ENCODE measurements around the gene GPN1.
"Not testable (repeated sequence)": the region's sequence is repeated elsewhere in the genome, so short reads cannot be mapped to it uniquely, and the experiment has no call there.

The GPN1 gene

DNA sequence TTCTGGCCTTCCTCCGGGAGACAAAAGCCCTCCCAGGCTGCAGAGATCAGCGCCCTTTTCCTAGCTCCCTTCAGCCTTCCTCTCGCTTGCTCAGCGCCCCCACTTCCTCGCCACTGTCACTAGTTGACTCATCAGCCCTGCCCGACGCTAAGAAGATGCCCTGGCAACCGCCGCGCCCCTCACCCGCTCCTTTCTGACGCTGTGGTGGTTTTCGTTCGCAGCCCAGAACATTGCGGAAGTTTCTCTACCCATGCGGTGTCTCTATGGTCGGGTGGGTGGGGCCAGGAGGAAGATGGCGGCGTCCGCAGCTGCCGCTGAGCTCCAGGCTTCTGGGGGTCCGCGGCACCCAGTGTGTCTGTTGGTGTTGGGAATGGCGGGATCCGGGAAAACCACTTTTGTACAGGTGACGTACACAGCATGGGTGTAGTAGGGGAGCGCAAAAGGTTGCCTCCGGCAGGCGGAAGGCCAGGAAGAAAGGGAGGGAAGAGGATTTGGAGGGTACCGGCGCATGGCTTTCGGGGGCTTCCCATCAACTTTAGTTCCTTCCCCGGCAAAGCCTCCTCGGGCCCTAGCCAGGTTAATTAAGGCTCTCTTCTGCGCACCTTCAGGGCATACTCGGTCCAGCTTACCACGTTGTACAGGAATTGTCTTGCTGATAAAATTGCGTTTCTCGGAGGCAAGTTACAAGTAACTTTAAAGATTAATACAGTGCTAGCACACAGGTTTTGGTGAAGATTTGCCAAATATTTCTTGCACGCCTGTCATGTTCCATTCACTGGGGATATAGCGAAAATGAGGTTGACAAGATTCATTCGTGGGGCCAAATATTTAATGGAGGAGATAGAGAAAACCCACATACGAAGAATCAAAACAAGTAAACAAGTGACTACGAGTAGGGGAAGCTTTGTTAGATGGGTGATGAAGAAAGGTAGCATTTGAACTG is at the start of gene GPN1, which contains the start of gene CCDC121:
TSS of gene GPN1 (plus strand) at position 284 of the 943 bp plus-strand sequence. CDS start at position 293, 9 bp downstream.
TSS of gene CCDC121 (minus strand) at position 246 of the 943 bp plus-strand sequence. CDS start 1,213 bp downstream, outside the sequence.
- peak; percentile 86 to 92 for DNase-seq (ENCODE audit: low read depth in 2 of 2)

GRCh38 chr2:27581417-27582128 is 47.3 kb upstream of the GPN1 start:
- DNase-seq (ENCODE audit: low read depth in 2 of 2), result no peak

DNA sequence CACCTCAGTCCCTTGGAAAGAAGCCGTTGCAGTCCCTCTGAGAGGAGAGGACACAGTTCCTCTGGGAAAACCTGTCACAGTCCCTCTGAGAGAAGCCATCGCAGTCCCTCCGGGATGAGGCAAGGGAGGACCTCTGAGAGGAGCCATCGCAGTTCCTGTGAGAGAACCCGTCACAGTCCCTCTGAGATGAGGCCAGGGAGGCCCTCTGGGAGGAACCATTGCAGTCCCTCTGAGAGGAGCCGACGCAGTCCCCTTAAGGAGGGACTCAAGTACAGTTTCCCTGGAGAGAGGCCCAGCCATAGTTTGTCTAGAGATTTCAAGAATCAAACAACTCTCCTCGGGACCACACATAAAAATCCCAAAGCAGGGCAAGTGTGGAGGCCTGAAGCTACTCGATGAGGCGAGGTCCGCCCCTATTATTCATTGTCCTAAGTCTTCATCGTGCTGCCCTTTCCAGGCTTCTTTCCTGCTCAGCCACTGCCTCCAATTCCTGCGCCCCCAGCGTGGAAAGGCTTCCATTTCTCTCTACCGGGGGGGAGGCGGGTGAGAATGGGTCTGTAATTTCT is 46.6 kb upstream of the GPN1 start:
- no peak for DNase-seq (ENCODE audit: low read depth in 2 of 2)

DNA sequence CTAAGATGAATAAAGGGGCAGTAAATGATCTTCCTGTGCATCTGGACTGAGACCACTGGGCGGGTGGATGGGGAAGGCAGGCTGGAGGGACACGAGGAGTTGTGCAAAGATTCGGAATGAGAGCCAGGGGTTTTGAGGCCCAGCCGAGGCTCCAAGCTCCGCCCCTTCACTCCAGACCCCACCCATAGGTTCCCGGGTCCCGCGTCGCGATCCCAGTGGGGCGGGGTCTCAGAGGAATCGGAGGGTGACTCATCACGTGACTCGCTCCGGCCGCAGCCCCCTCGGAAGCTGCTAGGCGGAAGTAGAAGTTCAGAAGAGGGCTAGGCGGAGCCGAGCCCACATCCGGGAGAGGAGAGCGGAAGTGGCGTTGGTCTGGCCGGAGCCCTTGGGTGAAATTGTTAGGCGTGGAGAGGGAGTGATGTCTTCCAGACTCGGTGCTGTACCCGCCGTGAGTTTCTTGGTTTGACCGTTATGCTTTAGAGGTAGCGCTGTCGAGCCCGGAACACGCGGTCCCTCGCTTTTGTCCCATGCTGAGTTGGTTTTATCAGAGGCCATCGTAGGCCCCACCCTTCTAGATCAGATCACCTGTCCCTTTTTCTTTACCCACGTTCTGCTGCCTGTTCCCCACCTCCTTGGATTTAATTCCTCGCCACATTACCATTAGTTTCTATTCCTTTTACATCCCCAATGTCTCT is 46.0 kb upstream of the GPN1 start, which contains the start of gene ZNF512:
TSS of gene ZNF512 (plus strand) at position 348 of the 695 bp plus-strand sequence. CDS start at position 419, 71 bp downstream.
- peak; percentile 65 to 68 for DNase-seq (ENCODE audit: low read depth in 2 of 2)

- DNase-seq (ENCODE audit: low read depth in 2 of 2), result no peak
These were observed 45.4 kb upstream of the GPN1 start for GRCh38 chr2:27583390-27583915.

GRCh38 chr2:27584597-27584996 is 44.3 kb upstream of the GPN1 start:
- no peak for DNase-seq (ENCODE audit: low read depth in 2 of 2)

- DNase-seq (ENCODE audit: low read depth in 2 of 2), result no peak
These were observed 41.8 kb upstream of the GPN1 start for GRCh38 chr2:27587025-27587424.

GRCh38 chr2:27588308-27588707 is 40.5 kb upstream of the GPN1 start:
- DNase-seq (ENCODE audit: low read depth in 2 of 2), result no peak

GRCh38 chr2:27591745-27592144 is 37.1 kb upstream of the GPN1 start:
- no peak for DNase-seq (ENCODE audit: low read depth in 2 of 2)

GRCh38 chr2:27593240-27593639 is 35.6 kb upstream of the GPN1 start:
- DNase-seq (ENCODE audit: low read depth in 2 of 2), result no peak

- not testable (repeated sequence) for DNase-seq (ENCODE audit: low read depth in 2 of 2)
These were observed 34.7 kb upstream of the GPN1 start for GRCh38 chr2:27594020-27594703.

GRCh38 chr2:27595412-27595811 is 33.4 kb upstream of the GPN1 start:
- DNase-seq (ENCODE audit: low read depth in 2 of 2), result not testable (repeated sequence)

- DNase-seq (ENCODE audit: low read depth in 2 of 2), result no peak
These were observed 32.2 kb upstream of the GPN1 start for GRCh38 chr2:27596627-27597026.

DNA sequence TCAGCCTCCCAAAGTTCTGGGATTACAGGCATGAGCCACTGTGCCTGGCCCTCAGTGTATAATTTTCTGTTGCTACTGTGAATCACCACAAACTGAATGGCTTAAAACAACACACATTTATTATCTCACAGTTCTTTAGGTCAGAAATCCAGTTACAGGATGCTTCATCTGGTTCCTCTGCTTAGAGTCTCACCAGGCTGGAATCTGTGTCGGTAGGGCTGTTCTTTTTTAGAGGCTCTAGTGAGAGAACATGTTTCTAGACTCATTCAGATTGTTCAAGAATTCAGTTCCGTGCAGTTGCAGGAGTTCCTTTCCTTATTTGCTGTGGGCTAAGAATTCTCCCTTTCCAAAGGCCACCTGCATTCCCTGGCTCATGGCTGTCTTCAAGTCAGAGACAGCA is 22.2 kb upstream of the GPN1 start:
- no peak for DNase-seq (ENCODE audit: low read depth in 2 of 2)

- no peak for DNase-seq (ENCODE audit: low read depth in 2 of 2)
These were observed 14.9 kb upstream of the GPN1 start for GRCh38 chr2:27613985-27614384.

DNA sequence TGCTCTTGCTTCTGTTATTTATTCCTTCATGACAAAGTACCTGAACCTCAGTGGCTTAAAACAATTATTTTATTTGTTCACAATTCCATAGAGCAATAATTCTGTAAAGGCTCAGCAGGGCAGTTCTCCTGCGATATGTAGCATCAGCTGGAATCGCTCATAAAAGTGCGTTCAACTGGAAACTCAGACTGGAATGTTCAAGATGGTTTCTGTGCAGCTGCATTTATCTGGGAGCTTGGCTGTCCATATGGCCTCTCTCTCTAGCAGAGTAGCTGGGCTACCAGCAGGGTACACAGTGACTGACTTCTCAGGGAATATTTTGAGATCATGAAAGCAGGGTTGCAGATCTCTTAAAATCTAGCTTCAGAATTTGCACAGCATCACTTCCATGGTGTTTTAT is 13.5 kb upstream of the GPN1 start:
- no peak for DNase-seq (ENCODE audit: low read depth in 2 of 2)

GRCh38 chr2:27621524-27621923 is 7.3 kb upstream of the GPN1 start:
- no peak for DNase-seq (ENCODE audit: low read depth in 2 of 2)

- no peak for DNase-seq (ENCODE audit: low read depth in 2 of 2)
These were observed 5.9 kb upstream of the GPN1 start for GRCh38 chr2:27622921-27623384.

- no peak for DNase-seq (ENCODE audit: low read depth in 2 of 2)
These were observed 3.9 kb upstream of the GPN1 start for GRCh38 chr2:27624943-27625342.

DNA sequence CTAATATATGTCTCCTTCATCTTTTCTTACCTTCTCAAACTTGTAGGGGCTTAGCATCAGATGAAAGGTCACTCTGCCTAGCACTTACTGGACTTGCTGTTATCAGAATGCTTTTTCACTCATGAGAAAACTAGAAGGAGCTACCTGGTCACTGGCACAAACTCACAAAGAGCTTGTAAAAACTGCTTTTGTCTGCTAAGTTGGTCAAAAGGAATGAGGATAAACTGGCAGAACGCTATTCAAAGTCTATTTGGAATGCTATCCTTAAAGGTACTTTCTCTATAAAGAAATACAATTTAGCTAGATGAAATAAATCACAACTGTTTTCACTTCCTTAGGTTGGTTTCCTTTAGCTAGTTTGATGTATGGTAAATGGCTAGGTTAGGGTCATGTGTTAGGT is 2.5 kb upstream of the GPN1 start:
- DNase-seq (ENCODE audit: low read depth in 2 of 2), result not testable (repeated sequence)

- not testable (repeated sequence) for DNase-seq (ENCODE audit: low read depth in 2 of 2)
These were observed 1.9 kb upstream of the GPN1 start for GRCh38 chr2:27626921-27627320.

Measured in stimulated activated CD4-positive, alpha-beta T cell treated with anti-CD3 and anti-CD28 coated beads, Interleukin-1b, Interleukin-23, amount 100 ng/mL, for 4 hours (primary cell).